OCI-LY1 (cell line): ENCODE measurements around the gene XRCC4.

Experiments
- EZH2 ChIP-seq: fragments of 200-600 bp; sonication (generic), shearing (Covaris generic); IDR thresholded peaks from 2 replicates; pipeline ENCODE4 v1.8.0; 2017; ENCODE audit warnings: borderline replicate concordance, mixed run types, mild to moderate bottlenecking, antibody characterized with exemption, low read length, moderate library complexity, mixed read lengths
- TF ChIP-seq, protein P1 (sequence below): fragments of 200-600 bp; sonication (generic), shearing (Covaris generic); IDR thresholded peaks from 2 replicates; pipeline ENCODE4 v1.5.1; 2017; ENCODE audit warnings: mild to moderate bottlenecking, antibody characterized with exemption, low read length, moderate library complexity, mixed read lengths

DNA sequence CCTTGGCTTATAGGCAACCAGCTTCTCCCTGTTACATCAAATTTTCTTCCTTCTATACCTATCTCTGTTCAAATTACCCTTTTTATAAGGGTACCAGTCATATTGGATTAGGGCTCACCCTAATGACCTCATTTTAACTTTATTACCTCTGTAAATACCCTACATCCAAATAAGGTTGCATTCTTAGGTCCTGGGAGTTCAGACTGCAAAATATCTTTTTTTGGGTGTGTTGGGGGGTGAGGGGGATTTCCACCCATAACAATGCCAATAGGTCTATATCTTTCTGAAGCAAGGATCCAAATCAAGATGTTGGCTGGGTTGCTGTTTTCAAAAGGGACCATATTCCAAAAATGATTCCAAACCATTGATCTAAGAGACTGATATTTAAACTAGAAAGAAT is 141.7 kb downstream of the XRCC4 start:
- TF ChIP-seq, protein P1, sequence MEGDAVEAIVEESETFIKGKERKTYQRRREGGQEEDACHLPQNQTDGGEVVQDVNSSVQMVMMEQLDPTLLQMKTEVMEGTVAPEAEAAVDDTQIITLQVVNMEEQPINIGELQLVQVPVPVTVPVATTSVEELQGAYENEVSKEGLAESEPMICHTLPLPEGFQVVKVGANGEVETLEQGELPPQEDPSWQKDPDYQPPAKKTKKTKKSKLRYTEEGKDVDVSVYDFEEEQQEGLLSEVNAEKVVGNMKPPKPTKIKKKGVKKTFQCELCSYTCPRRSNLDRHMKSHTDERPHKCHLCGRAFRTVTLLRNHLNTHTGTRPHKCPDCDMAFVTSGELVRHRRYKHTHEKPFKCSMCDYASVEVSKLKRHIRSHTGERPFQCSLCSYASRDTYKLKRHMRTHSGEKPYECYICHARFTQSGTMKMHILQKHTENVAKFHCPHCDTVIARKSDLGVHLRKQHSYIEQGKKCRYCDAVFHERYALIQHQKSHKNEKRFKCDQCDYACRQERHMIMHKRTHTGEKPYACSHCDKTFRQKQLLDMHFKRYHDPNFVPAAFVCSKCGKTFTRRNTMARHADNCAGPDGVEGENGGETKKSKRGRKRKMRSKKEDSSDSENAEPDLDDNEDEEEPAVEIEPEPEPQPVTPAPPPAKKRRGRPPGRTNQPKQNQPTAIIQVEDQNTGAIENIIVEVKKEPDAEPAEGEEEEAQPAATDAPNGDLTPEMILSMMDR = no peak
- no peak for TF ChIP-seq EZH2
